Central memory CD8-positive, alpha-beta T cell (primary cell): ENCODE measurements around the gene SNAP29.
"Not testable (repeated sequence)": the region's sequence is repeated elsewhere in the genome, so short reads cannot be mapped to it uniquely, and the experiment has no call there.

Experiments used
- ATAC-seq: fragments of 150-1000 bp; cut with Tn5 transposase; replicated peaks from 2 replicates; pipeline ENCODE4 v1.10.0; 2022; ENCODE audit warnings: mild to moderate bottlenecking, moderate FRiP score, moderate number of reproducible peaks; ENCODE audit not compliant: poor library complexity, severe bottlenecking; ENCODE audit errors: extremely low read depth
- DNase-seq, 2 donors: peaks; one replicate each; pipeline ENCODE4 v3.0.0; 2021; ENCODE audit warnings: low spot score in 2 of 2
- H3K27ac Mint-ChIP-seq: one replicate; pipeline ENCODE4 v1.8.0; 2022; ENCODE audit warnings: low read depth, mild to moderate bottlenecking, moderate library complexity, mixed read lengths
- H3K27me3 Mint-ChIP-seq: one replicate; pipeline ENCODE4 v1.8.0; 2022; ENCODE audit warnings: mixed read lengths
- H3K36me3 Mint-ChIP-seq: one replicate; pipeline ENCODE4 v1.8.0; 2022; ENCODE audit warnings: mild to moderate bottlenecking, moderate library complexity, mixed read lengths; ENCODE audit not compliant: insufficient read depth
- H3K4me1 Mint-ChIP-seq: one replicate; pipeline ENCODE4 v1.8.0; 2022; ENCODE audit warnings: mixed read lengths
- H3K4me3 Mint-ChIP-seq: one replicate; pipeline ENCODE4 v1.8.0; 2022; ENCODE audit warnings: mild to moderate bottlenecking, moderate library complexity, mixed read lengths
- H3K9me3 Mint-ChIP-seq: one replicate; pipeline ENCODE4 v1.8.0; 2022; ENCODE audit warnings: mixed read lengths

The SNAP29 gene

DNA sequence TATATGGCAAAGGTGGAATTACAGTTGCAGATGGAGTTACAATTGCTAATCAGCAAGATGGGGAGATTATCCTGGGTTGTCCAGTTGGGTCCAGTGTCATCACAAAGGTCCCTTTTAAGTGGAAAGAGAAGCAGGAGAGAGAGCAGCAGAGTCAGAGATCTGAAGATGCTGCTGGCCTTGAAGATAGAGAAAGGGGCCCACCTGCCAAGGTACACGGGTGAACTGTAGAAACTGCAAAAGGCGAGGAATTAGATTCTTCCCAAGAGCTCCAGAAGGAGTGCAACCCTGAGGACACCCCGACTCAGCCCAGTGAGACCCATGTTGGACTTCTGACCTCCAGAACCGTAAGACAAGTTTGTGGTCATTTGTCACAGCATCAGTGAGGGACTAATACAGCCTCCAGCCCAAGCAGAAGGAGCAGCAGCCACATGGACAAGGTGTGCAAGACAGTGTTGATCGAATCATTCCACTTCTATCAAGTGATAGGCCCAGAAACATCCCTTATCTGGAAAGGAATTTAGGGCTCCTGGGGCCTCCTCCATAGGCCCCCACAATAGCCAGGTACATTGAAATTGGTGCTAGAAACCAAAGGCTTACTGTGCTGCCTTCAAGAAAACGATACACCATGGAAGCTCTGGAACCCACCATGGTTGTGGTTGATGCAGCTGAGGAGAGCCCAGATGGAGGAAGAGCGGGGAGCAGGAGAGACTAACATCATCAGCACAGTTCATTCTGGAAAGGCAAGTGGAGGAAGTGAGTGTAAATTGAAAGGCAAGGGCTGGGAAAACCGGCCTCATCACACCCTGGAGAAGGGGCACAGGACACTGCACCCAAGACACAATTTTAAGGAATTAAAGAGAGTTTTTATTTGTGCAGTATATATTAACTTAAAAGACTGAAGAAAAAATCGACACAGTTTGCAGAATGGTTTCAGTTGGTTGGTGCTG is 23.3 kb downstream of the SNAP29 start:
- H3K36me3 Mint-ChIP-seq, result peaks cover 44% of the 10 kb centered on the region
- H3K9me3 Mint-ChIP-seq, result no peaks in the 10 kb centered on the region
- H3K27me3 Mint-ChIP-seq, result no peaks in the 10 kb centered on the region
- no peak for ATAC-seq
- H3K4me3 Mint-ChIP-seq, result no peak overlapping the region
- DNase-seq, result no peak
- H3K4me1 Mint-ChIP-seq, result peaks cover 6% of the 10 kb centered on the region
- H3K27ac Mint-ChIP-seq, result no peak overlapping the region

DNA sequence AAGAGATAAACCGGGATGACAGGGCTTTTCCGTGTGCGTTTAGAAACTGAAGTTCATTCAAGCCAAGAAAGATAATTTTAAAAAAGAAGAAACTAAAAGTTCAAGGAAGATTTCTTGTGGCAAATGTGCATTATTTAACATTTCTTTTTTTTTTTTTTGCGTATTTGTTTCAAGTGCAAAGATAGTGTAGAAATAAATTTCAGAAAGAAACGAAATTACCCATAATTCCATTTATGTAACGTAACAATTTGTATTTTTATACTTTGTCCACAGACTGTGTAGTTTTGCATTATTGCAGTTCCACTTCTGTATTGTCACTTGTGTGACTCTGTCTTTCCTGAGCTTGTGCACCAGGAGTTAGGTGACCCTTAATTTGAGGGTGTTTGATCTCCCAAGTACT is 24.0 kb downstream of the SNAP29 start:
- H3K36me3 Mint-ChIP-seq, result peaks cover 48% of the 10 kb centered on the region

DNA sequence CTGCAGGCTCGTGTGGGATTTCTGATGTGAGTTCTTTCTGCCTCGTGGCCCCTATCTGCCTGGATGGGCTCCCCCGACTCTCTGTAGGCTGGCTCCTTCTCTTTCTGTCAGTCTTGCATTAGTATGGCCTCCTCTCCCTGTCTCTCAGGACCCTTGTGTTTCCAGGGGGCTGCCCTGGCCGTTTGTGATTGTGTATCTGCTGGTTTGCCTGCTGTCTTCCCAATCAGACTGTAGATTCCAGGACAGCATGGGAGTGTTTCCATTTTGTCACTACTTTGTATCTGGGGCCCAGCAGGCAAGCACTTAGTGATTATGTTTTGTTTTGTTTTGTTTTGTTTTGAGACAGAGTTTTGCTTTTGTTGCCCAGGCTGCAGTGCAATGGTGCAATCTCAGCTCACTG is 25.6 kb downstream of the SNAP29 start:
- Mint-ChIP-seq H3K36me3 (peaks cover 43% of the 10 kb centered on the region), H3K4me1 (no peaks in the 10 kb centered on the region), H3K27me3 (no peaks in the 10 kb centered on the region), H3K4me3 (no peak overlapping the region), H3K27ac (no peak overlapping the region), H3K9me3 (no peaks in the 10 kb centered on the region)
- ATAC-seq (no peak), DNase-seq (no peak)

More for the DNA sequence above, 24.0 kb downstream of the SNAP29 start:
- Mint-ChIP-seq H3K27ac (no peak overlapping the region), H3K27me3 (no peaks in the 10 kb centered on the region), H3K4me3 (no peak overlapping the region), H3K9me3 (no peaks in the 10 kb centered on the region), H3K4me1 (peaks cover 6% of the 10 kb centered on the region)
- DNase-seq, result no peak
- ATAC-seq, result no peak

DNA sequence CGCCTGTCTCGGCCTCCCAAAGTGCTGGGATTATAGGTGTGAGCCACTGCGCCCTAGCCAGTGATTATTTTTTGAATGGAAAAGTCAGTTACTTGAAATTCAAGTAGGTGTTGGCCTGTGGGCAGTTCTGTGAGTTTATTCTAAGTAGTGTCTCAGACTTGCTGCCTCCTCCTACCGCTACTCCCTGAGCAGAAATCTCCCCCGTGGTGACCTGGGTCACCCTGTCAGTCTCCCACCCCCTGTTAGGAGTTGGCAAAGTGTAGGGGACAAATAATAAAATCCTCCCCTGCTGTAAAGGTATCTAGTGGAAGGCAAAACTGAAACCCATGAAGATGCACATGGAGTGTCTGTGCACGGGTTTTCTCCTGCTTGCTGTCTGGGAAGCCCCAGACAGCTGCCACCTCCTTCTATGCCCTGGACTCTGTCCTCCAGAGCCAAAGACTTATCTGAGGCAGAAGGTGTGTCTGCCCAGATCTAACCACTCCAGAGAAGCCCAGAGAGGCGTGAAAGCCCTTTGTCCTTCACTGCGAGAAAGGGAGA is 26.3 kb downstream of the SNAP29 start:
- no peak for DNase-seq
- Mint-ChIP-seq H3K27me3 (no peaks in the 10 kb centered on the region), H3K9me3 (no peaks in the 10 kb centered on the region), H3K27ac (no peak overlapping the region), H3K4me1 (no peaks in the 10 kb centered on the region), H3K4me3 (no peak overlapping the region), H3K36me3 (peaks cover 47% of the 10 kb centered on the region)
- no peak for ATAC-seq

DNA sequence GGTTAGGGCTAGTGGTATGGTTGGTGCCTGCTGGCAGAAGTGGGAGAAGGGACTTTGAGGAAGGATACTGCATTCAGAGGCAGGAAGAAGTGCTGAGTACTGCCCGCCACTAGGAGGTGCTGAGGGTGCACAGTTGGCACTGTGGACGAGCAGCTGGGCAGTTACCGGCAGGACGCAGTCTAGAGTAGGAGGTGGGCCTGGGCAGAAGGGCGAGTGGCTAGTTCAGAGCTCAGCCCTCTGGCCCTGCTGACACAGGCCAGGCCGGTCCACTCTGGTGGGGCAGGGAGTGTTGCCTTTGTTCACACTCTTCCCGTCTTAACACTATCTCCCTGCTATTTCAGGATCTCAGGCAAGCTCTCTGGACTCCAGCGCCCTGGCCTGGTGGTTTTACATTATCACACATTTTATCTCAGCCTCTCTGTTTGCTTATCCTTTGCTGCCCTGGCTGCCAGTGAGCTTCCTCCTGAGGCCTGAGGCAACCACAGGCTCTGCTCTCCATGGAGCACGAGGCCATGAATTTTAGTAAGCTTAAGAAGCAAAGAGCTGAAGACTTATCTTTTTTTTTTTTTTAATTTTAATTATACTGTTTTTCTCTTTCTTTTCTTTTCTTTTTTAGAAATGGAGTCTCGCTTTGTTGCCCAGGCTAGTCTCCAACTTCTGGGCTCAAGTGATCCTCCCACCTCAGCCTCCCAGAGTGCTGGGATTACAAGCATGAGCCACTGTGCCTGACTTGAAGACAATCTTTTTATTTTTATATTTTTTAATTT is 26.9 kb downstream of the SNAP29 start:
- Mint-ChIP-seq H3K36me3 (peaks cover 43% of the 10 kb centered on the region), H3K4me1 (no peaks in the 10 kb centered on the region), H3K4me3 (no peak overlapping the region), H3K27me3 (no peaks in the 10 kb centered on the region), H3K27ac (no peak overlapping the region), H3K9me3 (no peaks in the 10 kb centered on the region)
- ATAC-seq (no peak), DNase-seq (peak in 1 of 2 donors; percentile 14)

DNA sequence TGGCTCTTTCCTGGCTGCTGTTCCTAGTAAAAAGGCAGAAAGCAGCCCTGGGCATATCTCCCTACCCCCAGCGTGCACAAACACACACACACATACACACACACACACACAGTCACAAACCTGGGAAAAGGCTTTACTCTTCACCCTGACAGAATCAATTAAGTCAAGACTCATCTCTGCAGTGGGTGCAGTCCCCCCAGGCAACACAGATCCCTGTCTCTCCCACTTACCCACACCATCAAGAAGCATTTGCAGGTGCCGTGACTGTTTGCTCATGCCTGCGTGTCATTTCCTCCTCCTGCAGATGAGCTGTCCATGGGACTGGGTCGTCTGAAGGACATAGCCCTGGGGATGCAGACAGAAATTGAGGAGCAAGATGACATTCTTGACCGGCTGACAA is 28.6 kb downstream of the SNAP29 start:
- no peaks in the 10 kb centered on the region for H3K4me1 Mint-ChIP-seq
- H3K9me3 Mint-ChIP-seq, result no peaks in the 10 kb centered on the region
- ATAC-seq (no peak), DNase-seq (no peak)
- no peak overlapping the region for H3K27ac Mint-ChIP-seq
- peaks cover 35% of the 10 kb centered on the region for H3K36me3 Mint-ChIP-seq
- H3K4me3 Mint-ChIP-seq, result no peak overlapping the region
- no peaks in the 10 kb centered on the region for H3K27me3 Mint-ChIP-seq

DNA sequence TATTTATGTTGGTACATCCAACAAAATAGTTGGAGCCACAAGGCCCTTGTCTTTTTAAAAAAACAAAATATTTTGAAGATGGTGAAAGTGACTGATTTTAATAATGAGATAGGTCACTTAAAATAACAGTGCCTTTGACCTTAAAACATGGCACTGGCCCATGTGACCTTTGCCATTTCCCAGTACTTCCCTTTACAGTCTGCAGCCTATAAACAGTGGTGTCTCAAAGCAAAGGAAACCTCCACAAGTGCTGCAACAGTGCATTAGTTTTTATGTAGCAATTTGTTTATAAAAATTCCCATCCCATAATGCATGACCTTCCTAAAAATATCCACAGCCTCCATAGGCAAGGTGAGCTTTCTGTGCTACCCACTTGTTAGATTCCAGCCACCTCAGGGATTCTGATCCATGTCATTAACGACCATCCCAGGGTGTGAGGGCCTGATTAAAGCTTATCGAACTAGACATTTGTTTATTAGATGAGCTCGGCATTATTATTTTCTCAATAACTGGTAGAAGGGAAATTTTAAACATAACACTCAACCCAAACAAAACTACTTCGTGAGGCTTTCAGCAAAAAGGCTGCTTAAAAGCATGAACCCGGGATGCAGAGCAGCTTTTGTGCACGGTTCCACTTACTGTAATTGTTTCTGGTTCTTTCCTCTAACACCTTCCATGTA is 30.4 kb downstream of the SNAP29 start:
- Mint-ChIP-seq H3K4me3 (no peak overlapping the region), H3K36me3 (peaks cover 23% of the 10 kb centered on the region), H3K9me3 (no peaks in the 10 kb centered on the region), H3K27ac (no peak overlapping the region), H3K27me3 (no peaks in the 10 kb centered on the region), H3K4me1 (no peaks in the 10 kb centered on the region)
- no peak for ATAC-seq
- DNase-seq, result no peak

DNA sequence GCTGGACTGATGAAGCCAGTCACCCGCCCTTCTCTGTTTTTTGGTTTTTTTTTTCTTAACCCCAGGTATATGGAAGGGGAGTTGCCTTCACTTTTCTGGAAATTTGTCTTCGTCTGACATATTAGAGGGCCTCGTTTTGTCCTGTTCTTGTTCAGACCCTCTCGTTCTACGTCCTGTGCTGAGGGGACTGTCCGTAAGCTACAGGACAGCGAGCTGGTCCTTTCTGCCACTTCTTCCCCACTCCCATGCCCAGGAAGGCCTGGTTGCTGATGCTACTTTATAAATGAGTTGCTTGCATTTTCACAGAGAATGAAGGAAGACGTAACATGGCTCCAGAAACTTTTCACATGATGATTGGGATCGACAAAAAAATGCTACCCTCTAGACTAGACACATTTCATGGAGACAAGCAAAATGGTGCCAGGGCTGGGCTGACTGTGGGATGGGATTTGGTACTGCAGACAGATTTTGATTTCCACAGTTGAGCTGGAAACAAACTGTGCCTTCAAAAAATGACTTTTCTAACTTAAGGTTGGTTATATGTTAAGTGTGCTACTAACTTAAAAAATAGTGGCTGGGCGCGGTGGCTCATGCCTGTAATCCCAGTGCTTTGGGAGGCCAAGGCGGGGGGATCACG is 31.2 kb downstream of the SNAP29 start:
- Mint-ChIP-seq H3K9me3 (no peaks in the 10 kb centered on the region), H3K36me3 (peaks cover 20% of the 10 kb centered on the region), H3K27ac (no peak overlapping the region), H3K4me3 (no peak overlapping the region), H3K27me3 (no peaks in the 10 kb centered on the region), H3K4me1 (no peaks in the 10 kb centered on the region)
- ATAC-seq (no peak), DNase-seq (no peak)

DNA sequence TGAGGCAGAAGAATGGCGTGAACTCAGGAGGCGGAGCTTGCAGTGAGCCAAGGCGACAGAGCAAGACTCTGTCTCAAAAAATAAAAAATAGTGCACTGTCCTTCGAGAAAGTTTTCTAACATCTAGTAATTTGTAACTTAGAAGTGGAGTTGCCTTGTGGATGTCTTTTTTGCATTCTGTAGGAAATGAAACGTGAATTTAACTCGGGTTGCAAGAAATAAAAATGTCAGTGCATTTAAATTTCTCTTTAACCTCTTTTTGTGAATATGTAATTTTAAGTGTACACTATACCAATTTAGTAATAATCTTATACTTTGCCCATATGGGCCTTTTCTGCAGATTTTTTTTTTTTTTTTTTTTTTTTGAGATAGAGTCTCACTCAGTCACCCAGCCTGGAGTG is 32.2 kb downstream of the SNAP29 start:
- Mint-ChIP-seq H3K4me1 (no peaks in the 10 kb centered on the region), H3K27ac (no peak overlapping the region), H3K36me3 (peaks cover 15% of the 10 kb centered on the region), H3K4me3 (no peak overlapping the region), H3K9me3 (no peaks in the 10 kb centered on the region), H3K27me3 (no peaks in the 10 kb centered on the region)
- ATAC-seq (no peak), DNase-seq (no peak)

DNA sequence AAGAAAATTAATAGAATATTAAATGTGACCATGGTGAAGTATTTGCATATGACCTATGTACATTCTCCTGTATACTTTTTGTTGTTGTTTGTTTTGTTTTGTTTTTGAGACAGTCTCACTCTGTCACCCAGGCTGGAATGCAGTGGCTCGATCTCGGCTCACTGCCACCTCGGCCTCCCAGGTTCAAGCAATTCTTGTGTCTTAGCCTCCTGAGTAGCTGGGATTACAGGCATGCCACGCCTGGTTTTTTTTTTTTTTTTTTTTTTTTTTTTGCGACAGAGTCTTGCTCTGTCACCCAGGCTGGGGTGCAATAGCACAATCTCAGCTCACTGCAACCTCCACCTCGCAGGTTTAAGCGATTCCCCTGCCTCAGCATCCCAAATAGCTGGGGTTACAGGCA is 38.9 kb downstream of the SNAP29 start:
- H3K4me1 Mint-ChIP-seq, H3K36me3 Mint-ChIP-seq, H3K27me3 Mint-ChIP-seq, H3K27ac Mint-ChIP-seq, DNase-seq, H3K4me3 Mint-ChIP-seq, ATAC-seq, H3K9me3 Mint-ChIP-seq: not testable (repeated sequence)

DNA sequence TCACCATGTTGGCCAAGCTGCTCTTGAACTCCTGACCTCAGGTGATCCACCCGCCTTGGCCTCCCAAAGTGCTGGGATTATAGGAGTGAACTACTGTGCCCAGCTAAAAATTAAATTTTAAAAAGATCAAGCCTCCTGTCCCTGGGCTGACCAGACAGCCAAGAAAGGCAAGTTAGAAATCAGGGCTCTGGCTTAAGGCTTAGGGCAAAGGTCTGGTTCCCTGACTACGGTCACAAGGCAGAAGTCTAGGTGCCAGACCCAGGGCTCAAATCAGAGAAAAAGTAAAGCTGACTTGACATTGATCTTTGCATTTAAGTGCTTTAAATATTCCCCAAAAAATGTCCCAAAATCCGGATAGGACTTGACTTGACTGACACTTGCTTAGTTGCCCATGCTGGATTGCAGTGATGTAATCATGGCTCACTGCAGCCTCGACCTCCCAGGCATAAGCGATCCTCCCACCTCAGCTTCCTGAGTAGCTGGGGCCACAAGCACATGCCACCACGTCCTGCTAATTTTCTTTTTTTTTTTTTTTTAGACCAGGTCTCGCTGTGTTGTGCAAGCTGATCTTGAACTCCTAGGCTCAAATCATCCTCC is 41.1 kb downstream of the SNAP29 start:
- no peaks in the 10 kb centered on the region for H3K36me3 Mint-ChIP-seq
- H3K4me3 Mint-ChIP-seq, result no peak overlapping the region
- no peak for DNase-seq
- ATAC-seq, result no peak
- no peaks in the 10 kb centered on the region for H3K4me1 Mint-ChIP-seq
- H3K9me3 Mint-ChIP-seq, result no peaks in the 10 kb centered on the region
- H3K27me3 Mint-ChIP-seq, result no peaks in the 10 kb centered on the region
- H3K27ac Mint-ChIP-seq, result no peak overlapping the region
